ENCODE data around the gene ALG12.

ALG12 gene

DNA sequence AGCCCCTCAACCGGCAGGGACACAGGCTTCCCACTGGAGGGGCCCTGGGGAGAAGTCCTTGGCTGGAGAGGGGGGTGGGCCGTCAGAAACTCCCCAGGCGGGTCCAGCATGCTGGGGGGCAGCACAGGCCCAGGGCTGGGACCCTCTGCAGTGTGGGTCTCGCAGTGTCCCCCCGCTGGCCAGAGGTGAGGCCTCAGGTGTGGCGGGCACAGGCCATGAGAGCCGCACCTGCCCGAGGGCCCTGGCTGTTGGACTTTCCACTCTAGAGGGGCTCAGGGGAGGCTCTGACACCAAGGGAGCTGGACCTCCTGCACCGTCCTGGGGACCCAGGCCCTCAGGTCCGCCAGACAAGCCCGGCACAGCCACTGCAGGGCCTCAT lies 31.7 kb upstream of the ALG12 start:
- no peak overlapping the region for H3K4me3 ChIP-seq (ENCODE audit: low read length)
- H3K4me2 ChIP-seq (ENCODE audit: low read depth, low read length): no peak overlapping the region

DNA sequence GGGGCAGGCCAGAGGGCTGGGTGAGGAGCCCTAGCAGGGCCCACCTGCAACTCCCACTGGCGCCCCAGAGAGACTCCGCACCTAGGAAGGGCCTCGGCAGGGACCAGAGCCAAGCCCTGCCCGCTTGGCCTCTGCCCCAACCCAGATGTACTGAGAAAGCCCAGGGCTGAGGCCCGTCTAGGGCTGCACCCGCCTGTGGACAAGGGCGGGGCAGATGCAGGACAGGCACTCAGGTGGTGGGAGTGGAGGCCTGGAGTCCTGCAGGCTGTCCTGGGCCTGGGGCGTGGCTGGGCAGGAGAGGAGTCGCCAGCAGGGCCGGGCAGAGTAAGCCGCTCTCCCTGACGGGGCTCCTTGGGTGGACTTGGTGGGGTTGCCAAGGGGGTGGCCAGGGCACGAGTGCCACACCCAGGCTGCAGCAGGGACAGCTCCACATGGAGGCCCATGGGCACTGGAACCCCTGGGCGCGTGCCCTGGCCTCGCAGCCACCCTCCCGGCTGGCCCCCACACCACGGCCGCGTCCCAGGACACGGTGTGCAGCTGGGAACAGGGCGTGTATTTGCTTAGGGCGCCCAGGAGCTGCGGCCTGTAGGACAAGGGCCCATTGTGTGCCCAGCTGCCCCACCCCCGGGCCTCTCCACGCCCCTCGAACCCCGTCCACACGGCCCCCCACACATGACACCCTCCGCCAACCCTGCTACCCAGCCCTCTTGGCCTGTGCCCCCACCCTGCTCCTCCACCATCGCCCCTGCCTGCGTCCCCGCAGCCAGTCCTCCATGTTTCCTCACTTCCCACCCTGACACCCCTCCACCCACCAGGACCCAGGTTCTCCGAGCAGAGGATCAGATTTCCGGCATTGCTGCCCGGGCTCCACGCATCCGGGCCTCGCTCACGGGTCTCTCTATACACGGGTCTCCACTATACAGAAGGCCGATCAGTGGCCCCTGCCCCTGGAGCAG lies 31.0 kb upstream of the ALG12 start:
- no peak overlapping the region for H3K27ac ChIP-seq (ENCODE audit: low read length)

More for the DNA sequence above, 31.7 kb upstream of the ALG12 start:
- H4K20me1 ChIP-seq (ENCODE audit: insufficient read depth, low read length): no peaks in the 10 kb centered on the region
- DNase-seq: no peak
- no peaks in the 10 kb centered on the region for H3K9me2 ChIP-seq (replicated peaks; ENCODE audit: insufficient read depth, low read length)
- H3F3A ChIP-seq (ENCODE audit: insufficient read depth, low read length): no peaks in the 10 kb centered on the region
- no peaks in the 10 kb centered on the region for H3K79me2 ChIP-seq (ENCODE audit: low read length)
- H3K9ac ChIP-seq (ENCODE audit: low read length): no peak overlapping the region
- no peaks in the 10 kb centered on the region for H3K9me3 ChIP-seq (replicated peaks; ENCODE audit: insufficient read depth, low read length)
- TF ChIP-seq EZH2phosphoT487 (IDR thresholded peaks at IDR 0.05; ENCODE audit: low read length) (no peak), CTCF (IDR thresholded peaks at IDR 0.05; ENCODE audit: low read length) (no peak), EZH2 (optimal IDR thresholded peaks at IDR 0.05; ENCODE audit: low read depth, low read length) (no peak)
- no peaks in the 10 kb centered on the region for H3K4me1 ChIP-seq (ENCODE audit: low read length)
- no peak overlapping the region for H3K27ac ChIP-seq (ENCODE audit: low read length)
- no peaks in the 10 kb centered on the region for H3K36me3 ChIP-seq (replicated peaks; ENCODE audit: insufficient read depth, low read length)
- H3K27me3 ChIP-seq (replicated peaks; ENCODE audit: insufficient read depth, low read length): peaks cover 34% of the 10 kb centered on the region
- H2AFZ ChIP-seq (ENCODE audit: low read length): no peak overlapping the region

GRCh38 chr22:49948116-49948957 lies 30.1 kb upstream of the ALG12 start:
- H2AFZ ChIP-seq (ENCODE audit: low read length): no peak overlapping the region
- no peak overlapping the region for H3K4me3 ChIP-seq (ENCODE audit: low read length)
- H3K9me3 ChIP-seq (replicated peaks; ENCODE audit: insufficient read depth, low read length): no peaks in the 10 kb centered on the region
- H3K9ac ChIP-seq (ENCODE audit: low read length): no peak overlapping the region
- DNase-seq: no peak
- no peak overlapping the region for H3K4me2 ChIP-seq (ENCODE audit: low read depth, low read length)
- no peaks in the 10 kb centered on the region for H3K79me2 ChIP-seq (ENCODE audit: low read length)
- no peaks in the 10 kb centered on the region for H3K36me3 ChIP-seq (replicated peaks; ENCODE audit: insufficient read depth, low read length)
- H3K4me1 ChIP-seq (ENCODE audit: low read length): no peaks in the 10 kb centered on the region
- H3K27me3 ChIP-seq (replicated peaks; ENCODE audit: insufficient read depth, low read length): peaks cover 34% of the 10 kb centered on the region
- H4K20me1 ChIP-seq (ENCODE audit: insufficient read depth, low read length): no peaks in the 10 kb centered on the region
- H3K9me2 ChIP-seq (replicated peaks; ENCODE audit: insufficient read depth, low read length): no peaks in the 10 kb centered on the region
- no peaks in the 10 kb centered on the region for H3F3A ChIP-seq (ENCODE audit: insufficient read depth, low read length)
- H3K27ac ChIP-seq (ENCODE audit: low read length): no peak overlapping the region
- TF ChIP-seq CTCF (IDR thresholded peaks at IDR 0.05; ENCODE audit: low read length): no peak
- TF ChIP-seq EZH2 (optimal IDR thresholded peaks at IDR 0.05; ENCODE audit: low read depth, low read length): no peak
- TF ChIP-seq EZH2phosphoT487 (IDR thresholded peaks at IDR 0.05; ENCODE audit: low read length): no peak

More for the DNA sequence above, 31.0 kb upstream of the ALG12 start:
- H3K9ac ChIP-seq (ENCODE audit: low read length): no peak overlapping the region
- H3K79me2 ChIP-seq (ENCODE audit: low read length): no peaks in the 10 kb centered on the region
- H3K4me1 ChIP-seq (ENCODE audit: low read length): no peaks in the 10 kb centered on the region
- no peak overlapping the region for H3K4me3 ChIP-seq (ENCODE audit: low read length)
- no peaks in the 10 kb centered on the region for H4K20me1 ChIP-seq (ENCODE audit: insufficient read depth, low read length)
- H3F3A ChIP-seq (ENCODE audit: insufficient read depth, low read length): no peaks in the 10 kb centered on the region
- DNase-seq: no peak
- no peaks in the 10 kb centered on the region for H3K9me2 ChIP-seq (replicated peaks; ENCODE audit: insufficient read depth, low read length)
- H2AFZ ChIP-seq (ENCODE audit: low read length): no peak overlapping the region
- H3K36me3 ChIP-seq (replicated peaks; ENCODE audit: insufficient read depth, low read length): no peaks in the 10 kb centered on the region
- peaks cover 34% of the 10 kb centered on the region for H3K27me3 ChIP-seq (replicated peaks; ENCODE audit: insufficient read depth, low read length)
- TF ChIP-seq EZH2phosphoT487 (IDR thresholded peaks at IDR 0.05; ENCODE audit: low read length): no peak
- no peak for TF ChIP-seq CTCF (IDR thresholded peaks at IDR 0.05; ENCODE audit: low read length)
- TF ChIP-seq EZH2 (optimal IDR thresholded peaks at IDR 0.05; ENCODE audit: low read depth, low read length): no peak
- no peak overlapping the region for H3K4me2 ChIP-seq (ENCODE audit: low read depth, low read length)
- H3K9me3 ChIP-seq (replicated peaks; ENCODE audit: insufficient read depth, low read length): no peaks in the 10 kb centered on the region
